CD1c-positive myeloid dendritic cell (primary cell): ENCODE results near the gene DNAJC10.
"Not testable (repeated sequence)": the region's sequence is repeated elsewhere in the genome, so short reads cannot be mapped to it uniquely, and the experiment has no call there.

Source experiments
- DNase-seq: peaks from one replicate; pipeline ENCODE4 v3.0.0-alpha.2; 2016; ENCODE audit errors: extremely low spot score

DNAJC10 gene

DNA sequence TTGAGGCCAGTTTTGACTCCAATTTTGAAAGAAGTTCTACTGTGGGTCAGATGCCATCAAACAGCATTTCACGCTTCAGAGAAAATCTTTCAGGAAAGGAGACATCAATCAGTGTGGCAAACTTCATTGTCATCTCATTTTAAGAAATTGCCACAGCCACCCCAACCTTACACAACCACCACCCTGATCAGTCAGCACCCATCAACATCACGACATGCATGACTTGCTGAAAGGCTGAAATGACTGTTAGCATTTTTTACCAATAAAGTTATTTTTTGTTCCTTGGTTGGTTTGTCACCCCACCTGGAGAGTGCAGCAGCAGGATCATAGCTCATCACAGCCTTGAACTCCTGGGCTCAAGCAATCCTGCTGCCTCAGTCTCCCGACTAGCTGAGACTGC, 10.4 kb downstream of the DNAJC10 start:
- no peak for DNase-seq

DNA sequence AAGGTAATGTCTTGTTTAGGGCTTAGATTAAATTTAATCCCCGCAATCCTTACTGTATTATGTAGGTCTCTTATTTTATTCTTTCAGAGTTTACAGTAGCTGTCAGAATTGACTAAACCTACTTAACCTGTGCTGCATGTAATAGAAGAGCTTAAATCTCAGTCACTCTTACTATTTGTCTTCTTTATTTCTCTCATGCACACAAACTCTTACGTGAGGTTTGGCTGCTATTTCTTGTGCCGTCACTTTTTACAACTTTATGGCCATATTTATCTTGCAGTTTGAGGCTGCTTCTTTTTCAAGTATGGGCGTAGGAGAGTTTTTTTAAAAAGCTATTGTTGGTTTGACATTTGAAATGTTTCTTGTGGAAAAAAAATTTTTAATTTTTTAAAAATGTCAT, 12.0 kb downstream of the DNAJC10 start:
- no peak for DNase-seq

DNA sequence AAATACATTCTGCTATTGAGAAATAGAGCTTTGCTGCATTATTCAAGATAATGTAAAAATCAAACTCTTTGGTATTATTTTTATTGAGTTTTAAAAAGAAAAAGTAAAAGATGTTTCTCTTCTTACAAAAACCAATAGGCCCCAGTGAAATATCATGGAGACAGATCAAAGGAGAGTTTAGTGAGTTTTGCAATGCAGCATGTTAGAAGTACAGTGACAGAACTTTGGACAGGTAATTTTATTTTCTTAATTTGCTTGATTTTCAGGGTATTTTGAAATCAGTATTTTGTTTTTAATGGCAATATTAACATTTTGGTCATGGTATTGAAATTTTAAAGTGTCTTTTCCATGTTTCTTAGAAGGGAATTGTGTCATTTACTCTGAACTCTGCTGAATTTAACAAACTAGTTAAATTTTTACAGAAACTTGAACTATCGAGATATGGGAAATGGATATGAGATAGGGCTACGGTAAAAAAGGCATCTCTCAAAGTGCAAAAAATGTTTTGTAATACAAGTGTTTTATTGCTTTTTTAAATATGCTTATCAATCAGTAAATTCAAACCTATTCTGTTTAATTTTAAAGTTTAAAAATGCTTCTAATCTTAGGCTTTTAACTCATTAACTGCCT, 13.8 kb downstream of the DNAJC10 start:
- DNase-seq: no peak

DNA sequence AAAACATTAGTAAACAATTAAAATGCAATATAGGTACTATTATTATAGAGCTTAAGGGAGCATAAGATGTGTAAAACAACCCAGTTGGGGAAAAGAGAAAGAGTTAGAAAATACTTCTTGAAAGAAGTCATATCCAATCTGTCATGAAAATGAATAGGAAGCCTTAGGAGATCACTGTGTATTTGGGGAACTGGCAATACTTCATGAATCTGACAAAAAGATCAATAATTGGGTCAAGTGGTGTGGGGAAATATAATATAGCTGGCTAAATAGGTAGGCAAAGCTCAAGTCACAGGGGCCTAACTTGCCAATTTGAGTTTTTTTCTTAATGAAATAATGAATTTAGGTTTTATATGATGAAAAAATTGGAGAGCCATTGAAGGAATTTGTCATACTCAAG, 14.4 kb downstream of the DNAJC10 start:
- no peak for DNase-seq

- DNase-seq: no peak
These were observed 16.7 kb downstream of the DNAJC10 start for GRCh38 chr2:182732736-182733135.

GRCh38 chr2:182733572-182733971, 17.5 kb downstream of the DNAJC10 start:
- DNase-seq: no peak

- DNase-seq: not testable (repeated sequence)
These were observed 20.8 kb downstream of the DNAJC10 start for GRCh38 chr2:182736856-182737255.

GRCh38 chr2:182740701-182741100, 24.6 kb downstream of the DNAJC10 start:
- no peak for DNase-seq

DNA sequence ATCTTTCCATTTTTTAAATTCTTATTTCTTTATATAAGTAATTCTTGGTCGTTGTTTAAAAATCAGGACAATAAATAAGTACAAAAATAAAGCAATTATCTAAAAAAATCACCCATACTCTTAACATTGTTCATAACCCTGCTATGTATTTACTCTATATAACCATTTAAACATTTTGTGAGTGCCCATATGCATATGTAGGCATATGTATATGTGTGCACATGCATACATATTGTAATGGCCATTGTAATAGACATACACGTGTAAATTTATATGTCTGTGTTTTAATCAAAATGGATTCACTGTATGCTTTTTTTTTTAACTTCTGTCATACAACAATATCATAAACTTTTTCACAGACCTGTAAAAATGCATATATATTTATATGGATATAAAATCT, 25.6 kb downstream of the DNAJC10 start:
- no peak for DNase-seq

DNA sequence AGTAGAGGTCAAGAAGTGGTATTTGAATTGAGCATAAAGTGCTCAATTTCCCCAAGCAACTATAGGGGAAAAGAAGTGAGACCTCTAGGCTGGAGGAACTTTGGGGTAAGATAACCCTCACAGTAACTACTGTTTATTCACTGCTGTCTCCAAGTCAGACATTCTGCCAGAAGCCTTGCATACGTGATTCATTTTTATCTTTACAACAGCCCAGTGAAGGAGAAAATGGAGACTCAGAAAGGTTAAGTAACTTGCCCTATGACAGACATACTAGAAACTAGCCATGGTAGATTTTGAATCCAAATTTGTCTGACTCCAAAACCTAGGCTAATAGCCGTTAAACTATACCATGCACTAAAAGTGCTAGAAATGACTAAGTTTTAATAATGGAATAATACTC, 28.4 kb downstream of the DNAJC10 start:
- no peak for DNase-seq

DNA sequence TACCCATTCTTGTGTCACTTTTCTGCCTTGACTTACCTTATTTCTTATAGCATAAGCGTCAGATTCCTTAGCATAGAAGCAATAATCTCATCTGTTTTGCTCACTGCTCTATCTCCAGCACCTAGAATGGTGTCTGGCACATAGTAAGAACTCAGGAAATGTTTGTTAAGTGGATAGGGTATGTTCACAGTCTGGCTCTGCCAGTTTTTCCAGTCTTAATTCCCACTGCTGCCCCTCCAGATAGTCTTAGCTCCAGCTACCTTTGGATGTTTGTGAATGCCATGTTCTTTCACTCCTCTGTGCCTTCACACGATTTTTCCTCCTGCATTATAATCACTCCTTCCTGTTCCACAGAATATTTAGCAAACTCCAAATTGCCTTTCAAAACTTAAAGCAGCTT, 29.0 kb downstream of the DNAJC10 start:
- DNase-seq: no peak

- DNase-seq: not testable (repeated sequence)
These were observed 29.8 kb downstream of the DNAJC10 start for GRCh38 chr2:182745894-182746293.

DNA sequence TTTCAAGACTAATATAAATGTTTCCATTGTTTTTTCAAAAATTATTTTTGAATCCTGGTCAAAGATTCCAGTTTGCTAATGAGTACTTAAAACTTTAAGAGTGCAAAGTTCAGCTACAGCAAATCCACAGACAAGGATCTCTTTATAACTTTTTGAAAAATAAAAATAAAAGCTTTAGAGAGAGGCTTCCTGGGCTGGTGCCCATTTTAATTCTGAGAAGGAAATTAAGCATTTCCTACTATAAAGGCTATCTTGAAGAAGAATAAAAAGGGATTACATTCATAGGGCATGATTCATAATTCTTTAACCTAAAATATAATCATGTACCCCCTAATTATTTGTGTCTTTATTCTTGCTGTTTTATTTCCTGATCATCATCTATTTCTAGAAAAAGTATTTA, 38.2 kb downstream of the DNAJC10 start:
- no peak for DNase-seq

- no peak for DNase-seq
These were observed 42.3 kb downstream of the DNAJC10 start for GRCh38 chr2:182758379-182758778.

GRCh38 chr2:182761903-182762302, 45.8 kb downstream of the DNAJC10 start:
- no peak for DNase-seq

- no peak for DNase-seq
These were observed 47.4 kb downstream of the DNAJC10 start for GRCh38 chr2:182763311-182763912.

- DNase-seq: no peak
These were observed 50.6 kb downstream of the DNAJC10 start for GRCh38 chr2:182766626-182767025.

GRCh38 chr2:182767578-182767977, 51.5 kb downstream of the DNAJC10 start:
- DNase-seq: no peak

DNA sequence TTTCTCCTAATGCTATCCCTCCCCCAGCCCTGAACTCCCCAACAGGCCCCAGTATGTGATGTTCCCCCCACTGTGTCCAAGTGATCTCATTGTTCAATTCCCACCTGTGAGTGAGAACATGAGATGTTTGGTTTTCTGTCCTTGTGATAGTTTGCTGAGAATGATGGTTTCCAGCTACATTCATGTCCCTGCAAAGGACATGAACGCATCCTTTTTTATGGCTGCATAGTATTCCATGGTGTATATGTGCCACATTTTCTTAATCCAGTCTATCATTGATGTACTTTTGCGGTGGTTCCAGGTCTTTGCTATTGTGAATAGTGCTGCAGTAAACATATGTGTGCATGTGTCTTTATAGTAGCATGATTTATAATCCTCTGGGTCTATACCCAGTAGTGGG, 52.9 kb downstream of the DNAJC10 start:
- not testable (repeated sequence) for DNase-seq

DNA sequence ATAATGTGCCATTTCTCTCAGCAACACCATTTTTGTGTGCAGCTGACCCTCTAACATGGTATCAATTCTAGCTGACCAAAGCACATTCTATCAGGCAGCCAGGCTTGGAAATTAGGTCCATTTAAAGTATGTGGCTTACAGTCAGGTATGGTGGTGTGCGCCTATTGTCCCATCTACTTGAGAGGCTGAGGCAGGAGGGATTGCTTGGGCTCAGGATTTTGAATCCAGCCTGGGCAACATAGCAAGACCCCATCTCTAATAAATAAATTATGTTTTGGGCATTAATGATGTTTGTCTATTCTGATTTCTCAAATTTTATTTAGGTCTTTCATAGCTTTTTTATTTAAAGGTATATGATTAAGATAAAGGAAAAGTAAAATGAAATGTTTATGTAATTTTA, 63.3 kb downstream of the DNAJC10 start:
- no peak for DNase-seq

DNA sequence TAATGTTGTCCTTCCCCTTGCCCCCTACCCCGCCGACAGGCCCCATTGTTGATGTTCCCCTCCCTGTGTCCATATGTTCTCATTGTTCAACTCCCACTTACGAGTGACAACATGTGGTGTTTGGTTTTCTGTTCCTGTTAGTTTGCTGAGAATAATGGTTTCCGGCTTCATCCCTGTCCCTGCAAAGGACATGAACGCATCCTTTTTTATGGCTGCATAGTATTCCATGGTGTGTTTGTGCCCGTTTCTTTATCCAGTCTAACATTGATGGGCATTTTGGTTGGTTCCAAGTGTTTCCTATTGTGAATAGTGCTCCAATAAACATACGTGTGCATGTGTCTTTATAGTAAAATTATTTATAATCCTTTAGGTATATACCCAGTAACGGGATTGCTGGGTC, 65.0 kb downstream of the DNAJC10 start:
- DNase-seq: not testable (repeated sequence)

DNA sequence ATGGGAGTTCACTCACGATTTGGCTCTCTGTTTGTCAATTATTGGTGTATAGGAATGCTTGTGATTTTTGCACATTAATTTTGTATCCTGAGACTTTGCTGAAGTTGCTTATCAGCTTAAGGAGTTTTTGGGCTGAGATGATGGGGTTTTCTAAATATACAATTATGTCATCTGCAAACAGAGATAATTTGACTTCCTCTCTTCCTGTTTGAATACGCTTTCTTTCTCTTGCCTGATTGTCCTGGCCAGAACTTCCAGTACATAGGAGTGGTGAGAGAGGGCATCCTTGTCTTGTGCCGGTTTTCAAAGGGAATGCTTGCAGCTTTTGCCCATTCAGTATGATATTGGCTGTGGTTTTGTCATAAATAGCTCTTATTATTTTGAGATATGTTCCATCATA, 66.6 kb downstream of the DNAJC10 start:
- not testable (repeated sequence) for DNase-seq

GRCh38 chr2:182784058-182784706, 68.1 kb downstream of the DNAJC10 start:
- DNase-seq: no peak
